ENCODE data around the gene MAP3K2.
"Not testable (repeated sequence)": the region's sequence is repeated elsewhere in the genome, so short reads cannot be mapped to it uniquely, and the experiment has no call there.

Gene MAP3K2

GRCh38 chr2:127421116-127421800, 33.5 kb upstream of the MAP3K2 start:
- DNase-seq: no peak

GRCh38 chr2:127420039-127420864, 32.5 kb upstream of the MAP3K2 start:
- DNase-seq: no peak

GRCh38 chr2:127419448-127420038, 31.8 kb upstream of the MAP3K2 start:
- no peak for DNase-seq

GRCh38 chr2:127419112-127419430, 31.3 kb upstream of the MAP3K2 start:
- no peak for DNase-seq

GRCh38 chr2:127418300-127419111, 30.7 kb upstream of the MAP3K2 start, which contains the start of gene PROC:
Gene PROC (plus strand): TSS chr2:127418427. CDS start chr2:127419943, 1,516 bp downstream.
- no peak for DNase-seq

GRCh38 chr2:127417406-127417805, 29.6 kb upstream of the MAP3K2 start:
- no peak for DNase-seq

GRCh38 chr2:127416506-127417001, 28.8 kb upstream of the MAP3K2 start:
- no peak for DNase-seq

GRCh38 chr2:127415593-127416505, 28.1 kb upstream of the MAP3K2 start:
- no peak for DNase-seq

- DNase-seq: no peak
Measured at GRCh38 chr2:127414638-127415592, 27.1 kb upstream of the MAP3K2 start.

- DNase-seq: no peak
Measured at GRCh38 chr2:127413782-127414637, 26.2 kb upstream of the MAP3K2 start.

- DNase-seq: no peak
Measured at GRCh38 chr2:127413200-127413599, 25.4 kb upstream of the MAP3K2 start.

- no peak for DNase-seq
Measured at GRCh38 chr2:127411653-127412369, 24.0 kb upstream of the MAP3K2 start.

- no peak for DNase-seq
Measured at GRCh38 chr2:127410871-127411652, 23.3 kb upstream of the MAP3K2 start.

GRCh38 chr2:127409716-127410115, 21.9 kb upstream of the MAP3K2 start:
- DNase-seq: not testable (repeated sequence)

GRCh38 chr2:127408807-127409099, 21.0 kb upstream of the MAP3K2 start:
- DNase-seq: no peak

GRCh38 chr2:127408004-127408806, 20.4 kb upstream of the MAP3K2 start:
- peak; percentile 89 for DNase-seq

- DNase-seq: no peak
Measured at GRCh38 chr2:127407661-127408003, 19.9 kb upstream of the MAP3K2 start.

Data from NCI-H226 (cell line).